Kidney (tissue), 14 donors: Measurements from ENCODE around the gene TSHR. TPM values are rescaled to one million over a fixed set of nuclear protein-coding genes. Genes with fewer than 3 reads are reported as not detected.
"Not testable (repeated sequence)": the region's sequence is repeated elsewhere in the genome, so short reads cannot be mapped to it uniquely, and the experiment has no call there.

ENCODE experiments used
- DNase-seq, 5 donors: peaks; one replicate each; pipeline ENCODE4 v3.0.0-alpha.2; 2013 to 2020
- FAIRE-seq: peaks from 2 replicates; lab custom pipeline; 2012; peaks lifted over from hg19 to GRCh38; lab: Jason Lieb, UNC
- H3K27ac ChIP-seq, 2 donors: one replicate each; pipeline ENCODE4 v1.7.0; 2013; ENCODE audit warnings: low read depth in 2 of 2, low read length in 2 of 2, inconsistent platforms in 1 of 2
- H3K27me3 ChIP-seq: one replicate; pipeline ENCODE4 v1.7.1; 2013; ENCODE audit warnings: low read length, inconsistent platforms; ENCODE audit not compliant: control insufficient read depth, insufficient read depth
- H3K36me3 ChIP-seq, 3 donors: one replicate each; pipeline versions ENCODE4 v1.7.0 to v1.7.1; 2013; ENCODE audit warnings: low read length in 3 of 3, control low read depth in 1 of 3, inconsistent platforms in 1 of 3; ENCODE audit not compliant: insufficient read depth in 3 of 3, control insufficient read depth in 2 of 3
- H3K4me1 ChIP-seq, 3 donors: one replicate each; pipeline versions ENCODE4 v1.7.0 to v1.7.1; 2013; ENCODE audit warnings: low read length in 3 of 3, inconsistent platforms in 1 of 3, low read depth in 1 of 3; ENCODE audit not compliant: control insufficient read depth in 2 of 3, insufficient read depth in 2 of 3
- H3K4me3 ChIP-seq, 3 donors: one replicate each; pipeline versions ENCODE4 v1.7.0 to v1.8.1; 2013; ENCODE audit warnings: low read length in 3 of 3, control low read depth in 1 of 3, inconsistent platforms in 1 of 3
- H3K9ac ChIP-seq, 3 donors: one replicate each; pipeline versions ENCODE4 v1.7.0 to v1.7.1; 2013; ENCODE audit warnings: low read length in 3 of 3, control low read depth in 1 of 3, inconsistent platforms in 1 of 3
- H3K9me3 ChIP-seq, 3 donors: one replicate each; pipeline versions ENCODE4 v1.7.0 to v1.7.1; 2013; ENCODE audit warnings: low read length in 3 of 3, control low read depth in 1 of 3, inconsistent platforms in 1 of 3; ENCODE audit not compliant: control insufficient read depth in 2 of 3, insufficient read depth in 1 of 3
- CTCF ChIP-seq: IDR thresholded peaks from 3 replicates; pipeline ENCODE4 v1.5.1; 2012; ENCODE audit warnings: mild to moderate bottlenecking, moderate library complexity, borderline replicate concordance; ENCODE audit not compliant: insufficient read depth; ENCODE audit errors: extremely low read depth
- intact Hi-C: fragments of 100-400 bp; cut with DNase I; formaldehyde crosslinking; loops from one replicate; pipeline ENCODE4 v1.11.1; 2022
- polyA plus RNA-seq: library from polyadenylated mRNA; stranded (reverse); fragments of 350-450 nt; fragmentation: Illumina TruSeq; extraction: RNeasy Lipid Tissue Mini Kit (QIAGEN cat#74804); gene quantifications from one replicate; pipeline ENCODE4 v1.2.3, GENCODE V29; 2014; ENCODE audit warnings: low read depth, low replicate concordance; ENCODE audit not compliant: insufficient read depth
- total RNA-seq: library from RNA; stranded (reverse); fragmentation: NEBNext Ultra II Directional; extraction: Animal tissue kit (Norgen Biotek cat#: 25700); gene quantifications from one replicate; pipeline ENCODE4 v1.2.1, GENCODE V29; 2021
- donor health status: control.
- donor health status: control.
- donor health status: control.
- donor health status: control.
- donor health status: control.
- donor health status: DM: yes; HTN: yes; CAD: no.
- donor health status: Normal renal cell carcinoma (clear cell type).

The TSHR gene
- total and polyA plus RNA-seq, 2 donors from 2014 or later = 0.98 TPM; not detected in 1

GRCh38 chr14:80946187-80946586 is 9.2 kb upstream of the TSHR start:
- H3K9me3 ChIP-seq = no peaks in the 10 kb centered on the region
- H3K27me3 ChIP-seq = no peaks in the 10 kb centered on the region
- intact Hi-C loops = no loop called here
- FAIRE-seq = no peak
- H3K4me1 ChIP-seq = peaks cover 0 to under 1% (median 0%) of the 10 kb centered on the region in 3 donors
- H3K36me3 ChIP-seq = no peaks in the 10 kb centered on the region
- H3K27ac ChIP-seq = no peak overlapping the region
- TF ChIP-seq CTCF = no peak
- H3K9ac ChIP-seq = no peak overlapping the region
- no peak overlapping the region for H3K4me3 ChIP-seq
- DNase-seq = no peak

- Histone ChIP-seq H3K4me3 (no peak overlapping the region), H3K27me3 (no peaks in the 10 kb centered on the region), H3K27ac (no peak overlapping the region), H3K4me1 (no peaks in the 10 kb centered on the region), H3K9ac (no peak overlapping the region), H3K9me3 (no peaks in the 10 kb centered on the region), H3K36me3 (no peaks in the 10 kb centered on the region)
- DNase-seq (no peak), FAIRE-seq (no peak)
- intact Hi-C loops = no loop called here
- no peak for TF ChIP-seq CTCF
Measured at GRCh38 chr14:80946797-80947196, 8.6 kb upstream of the TSHR start.

- Histone ChIP-seq H3K9ac (no peak overlapping the region), H3K27me3 (no peaks in the 10 kb centered on the region), H3K27ac (no peak overlapping the region), H3K4me1 (no peaks in the 10 kb centered on the region), H3K9me3 (no peaks in the 10 kb centered on the region), H3K4me3 (no peak overlapping the region), H3K36me3 (no peaks in the 10 kb centered on the region)
- FAIRE-seq (no peak), DNase-seq (no peak)
- TF ChIP-seq CTCF = no peak
- intact Hi-C loops = no loop called here
Measured at GRCh38 chr14:80948291-80948690, 7.1 kb upstream of the TSHR start.

- Histone ChIP-seq H3K4me3 (no peak overlapping the region), H3K36me3 (no peaks in the 10 kb centered on the region), H3K9ac (no peak overlapping the region), H3K27ac (no peak overlapping the region), H3K27me3 (peaks cover 3% of the 10 kb centered on the region), H3K4me1 (peaks cover 0 to 2% (median 0%) of the 10 kb centered on the region in 3 donors), H3K9me3 (no peaks in the 10 kb centered on the region)
- FAIRE-seq (no peak), DNase-seq (no peak)
- intact Hi-C loops = no loop called here
- TF ChIP-seq CTCF = no peak
Measured at GRCh38 chr14:80951491-80951890, 3.9 kb upstream of the TSHR start.

GRCh38 chr14:80953211-80953610 is 2.2 kb upstream of the TSHR start:
- FAIRE-seq = not testable (repeated sequence)

More at GRCh38 chr14:80953211-80953610, 2.2 kb upstream of the TSHR start:
- DNase-seq, H3K9me3 ChIP-seq, intact Hi-C loops, H3K27me3 ChIP-seq, H3K4me3 ChIP-seq, H3K9ac ChIP-seq, H3K36me3 ChIP-seq, H3K4me1 ChIP-seq, H3K27ac ChIP-seq: not testable (repeated sequence)
